ENCODE measurements around the gene RUNX2. TPM values are rescaled to one million over a fixed set of nuclear protein-coding genes. Genes with fewer than 3 reads are reported as not detected.

Gene RUNX2
- polyA plus RNA-seq, 1 donor (not counting 4 experiments of a cell fraction or from before 2014, with no cell fraction given): 1.4 TPM

GRCh38 chr6:45538641-45539547 is 210.8 kb downstream of the RUNX2 start:
- no peaks in the 10 kb centered on the region for H3K9me3 ChIP-seq (ENCODE audit: control insufficient read depth, low read depth, low read length)
- no peaks in the 10 kb centered on the region for H3K27me3 ChIP-seq (ENCODE audit: control insufficient read depth, extremely low read depth, insufficient read depth, low read length)
- H3K4me3 ChIP-seq (ENCODE audit: control insufficient read depth in 2 of 3, extremely low read depth in 1 of 3, insufficient read depth in 2 of 3, low read depth in 1 of 3, low read length in 3 of 3): no peak overlapping the region
- no peak for FAIRE-seq
- dilution Hi-C loops (cut with MboI; ENCODE audit: extremely low pct_ligation_motif_present, low sequenced_read_pairs): no loop called here
- no peak overlapping the region for H2AFZ ChIP-seq (ENCODE audit: control insufficient read depth, low read length)
- TF ChIP-seq CTCF (optimal IDR thresholded peaks at IDR 0.05 in 1 of 3, IDR thresholded peaks at IDR 0.05 in 1 of 3, conservative IDR thresholded peaks at IDR 0.05 in 1 of 3; ENCODE audit: extremely low read depth in 1 of 3, insufficient read depth in 2 of 3, low read length in 3 of 3): no peak
- no peak for TF ChIP-seq EZH2 (IDR thresholded peaks at IDR 0.05; ENCODE audit: low read length)
- no peaks in the 10 kb centered on the region for H4K20me1 ChIP-seq (ENCODE audit: control insufficient read depth, extremely low read depth, insufficient read depth, low read length)
- no peak overlapping the region for H3K9ac ChIP-seq (ENCODE audit: control insufficient read depth, extremely low read depth, insufficient read depth, low read length)
- H3K4me2 ChIP-seq (ENCODE audit: control insufficient read depth, extremely low read depth, insufficient read depth, low read depth, low read length): no peak overlapping the region
- H3K27ac ChIP-seq (ENCODE audit: control insufficient read depth, insufficient read depth, low read length): no peak overlapping the region
- peaks cover 9% of the 10 kb centered on the region for H3K4me1 ChIP-seq (ENCODE audit: control insufficient read depth, extremely low read depth, insufficient read depth, low read length)
- H3K9me1 ChIP-seq (ENCODE audit: control insufficient read depth, extremely low read depth, insufficient read depth, low read length): no peaks in the 10 kb centered on the region
- H3K79me2 ChIP-seq (ENCODE audit: control insufficient read depth, insufficient read depth, low read length): no peaks in the 10 kb centered on the region
- H3K36me3 ChIP-seq (ENCODE audit: control insufficient read depth in 2 of 2, extremely low read depth in 1 of 2, insufficient read depth in 2 of 2, low read length in 2 of 2): no peaks in the 10 kb centered on the region
- no peak for DNase-seq (ENCODE audit: low read depth, low spot score)

GRCh38 chr6:45540375-45540920 is 212.3 kb downstream of the RUNX2 start:
- Histone ChIP-seq H3K4me2 (ENCODE audit: control insufficient read depth, extremely low read depth, insufficient read depth, low read depth, low read length) (no peak overlapping the region), H3K9me1 (ENCODE audit: control insufficient read depth, extremely low read depth, insufficient read depth, low read length) (no peaks in the 10 kb centered on the region), H3K9me3 (ENCODE audit: control insufficient read depth, low read depth, low read length) (no peaks in the 10 kb centered on the region), H3K4me1 (ENCODE audit: control insufficient read depth, extremely low read depth, insufficient read depth, low read length) (peaks cover 9% of the 10 kb centered on the region), H3K9ac (ENCODE audit: control insufficient read depth, extremely low read depth, insufficient read depth, low read length) (no peak overlapping the region), H3K79me2 (ENCODE audit: control insufficient read depth, insufficient read depth, low read length) (no peaks in the 10 kb centered on the region), H3K4me3 (ENCODE audit: control insufficient read depth in 2 of 3, extremely low read depth in 1 of 3, insufficient read depth in 2 of 3, low read depth in 1 of 3, low read length in 3 of 3) (no peak overlapping the region), H2AFZ (ENCODE audit: control insufficient read depth, low read length) (no peak overlapping the region), H3K36me3 (ENCODE audit: control insufficient read depth in 2 of 2, extremely low read depth in 1 of 2, insufficient read depth in 2 of 2, low read length in 2 of 2) (no peaks in the 10 kb centered on the region), H4K20me1 (ENCODE audit: control insufficient read depth, extremely low read depth, insufficient read depth, low read length) (no peaks in the 10 kb centered on the region), H3K27ac (ENCODE audit: control insufficient read depth, insufficient read depth, low read length) (no peak overlapping the region), H3K27me3 (ENCODE audit: control insufficient read depth, extremely low read depth, insufficient read depth, low read length) (no peaks in the 10 kb centered on the region)
- no peak for FAIRE-seq
- dilution Hi-C loops (cut with MboI; ENCODE audit: extremely low pct_ligation_motif_present, low sequenced_read_pairs): no loop called here
- DNase-seq (ENCODE audit: low read depth, low spot score): no peak
- TF ChIP-seq EZH2 (IDR thresholded peaks at IDR 0.05; ENCODE audit: low read length): no peak
